SKM-1 (cell line): ENCODE measurements around the gene ATG2A.

Experiments used
- DNase-seq: peaks from one replicate; lab custom pipeline; 2025; ENCODE audit not compliant: unreplicated experiment; lab: John Stamatoyannopoulos, UW

Gene ATG2A

DNA sequence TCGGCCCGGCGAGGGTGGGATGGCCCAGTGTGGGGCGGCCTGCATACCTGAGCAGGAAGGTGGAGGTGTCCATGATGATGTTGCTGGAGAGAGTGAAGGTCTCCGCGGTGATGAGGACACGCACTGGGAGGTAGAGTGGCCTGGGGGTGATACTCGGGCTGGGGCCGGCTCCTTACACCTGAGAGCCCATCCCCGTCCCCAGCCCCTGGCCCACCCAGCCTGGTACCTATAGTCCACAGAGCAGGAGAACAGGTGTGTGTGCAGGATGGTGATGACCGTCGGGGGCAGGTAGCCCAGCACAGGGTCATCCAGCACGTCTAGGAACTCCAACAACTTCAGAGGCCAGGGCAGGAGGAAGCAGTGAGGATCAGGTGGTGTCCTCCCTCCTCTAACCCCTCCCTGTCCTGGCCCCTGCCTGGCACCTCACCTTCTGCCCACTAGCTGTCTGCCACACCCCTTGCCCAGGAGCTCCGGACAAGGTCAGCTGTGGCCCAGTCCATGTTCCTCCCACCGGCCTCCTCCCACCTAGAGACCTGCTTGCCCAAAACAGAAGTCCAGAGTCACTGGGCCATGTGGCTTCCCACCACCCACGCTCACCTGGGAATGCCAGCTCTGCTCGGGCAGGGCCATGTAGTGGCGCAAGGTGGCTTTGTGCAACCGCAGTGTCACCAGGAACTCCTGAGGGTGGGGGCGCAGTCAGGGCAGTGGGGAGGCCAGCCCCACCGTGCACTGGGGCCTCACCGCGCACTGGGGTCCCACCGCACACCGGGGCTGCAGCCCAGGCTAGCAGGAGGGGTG, 11.3 kb downstream of the ATG2A start:
- DNase-seq, result no peak

DNA sequence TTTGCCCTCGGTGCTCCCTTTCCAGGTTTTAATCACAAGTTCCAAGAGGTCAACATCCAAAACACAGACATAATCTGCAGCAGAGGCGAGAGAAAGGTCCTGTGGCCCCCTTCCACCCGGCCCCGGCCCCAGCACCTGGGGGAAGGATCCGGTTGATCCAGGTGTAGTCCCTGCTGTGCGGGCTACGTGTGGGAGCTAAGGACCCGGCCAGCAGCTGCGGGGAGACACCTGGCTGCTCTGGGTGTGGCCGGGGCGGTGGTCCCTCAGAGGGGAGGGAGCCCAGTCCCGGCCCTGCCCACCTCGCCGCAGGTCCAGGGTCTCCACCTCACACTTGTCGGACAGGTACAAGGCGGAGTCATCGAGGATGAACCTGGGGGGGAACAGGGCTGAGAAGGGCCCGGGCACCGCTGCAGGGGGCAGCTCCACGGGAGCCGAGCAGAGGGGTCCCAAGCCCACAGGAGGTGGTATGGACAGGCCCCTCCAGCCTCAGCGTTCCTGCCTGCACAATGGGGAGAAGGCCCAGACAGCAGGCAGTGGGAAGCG, 13.6 kb downstream of the ATG2A start:
- no peak for DNase-seq

DNA sequence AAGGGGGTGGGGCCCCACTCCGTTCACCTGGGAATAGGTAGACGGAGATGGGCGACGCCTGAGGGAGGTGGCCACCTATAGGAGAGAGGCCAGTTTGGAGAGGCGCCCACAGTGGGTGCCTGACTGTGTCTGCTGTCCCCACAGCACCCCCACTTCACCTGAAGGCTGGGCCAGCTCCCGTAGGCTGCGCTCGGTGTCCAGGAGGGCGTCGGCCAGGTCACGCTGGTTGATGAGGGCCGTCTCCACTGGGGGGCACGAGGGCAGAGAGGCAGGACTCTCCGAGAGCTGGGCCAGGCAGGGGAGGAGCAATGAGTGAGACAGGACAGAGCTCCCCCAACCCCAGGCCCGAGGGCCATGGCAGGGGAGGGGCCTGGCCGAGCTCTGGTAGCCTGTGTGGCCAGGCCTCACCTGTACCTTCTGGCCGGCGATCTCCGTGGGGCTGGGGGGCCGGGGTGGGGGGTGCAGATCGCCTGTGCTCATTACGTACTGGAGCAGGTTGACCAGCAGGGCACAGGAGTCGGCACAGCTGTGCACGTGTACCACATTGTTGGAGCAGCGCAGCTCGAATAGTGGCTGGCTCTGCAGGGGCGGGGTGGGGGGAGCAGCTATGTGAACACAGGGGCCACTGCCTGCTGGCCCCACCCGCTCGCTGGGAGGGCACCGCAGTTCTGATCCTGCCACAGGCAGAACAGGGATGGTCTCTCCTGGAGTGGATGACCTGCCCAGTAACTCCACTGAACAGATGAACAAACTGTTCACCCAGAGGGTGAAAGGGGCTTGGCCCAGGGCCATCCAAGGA, 14.7 kb downstream of the ATG2A start:
- no peak for DNase-seq

DNA sequence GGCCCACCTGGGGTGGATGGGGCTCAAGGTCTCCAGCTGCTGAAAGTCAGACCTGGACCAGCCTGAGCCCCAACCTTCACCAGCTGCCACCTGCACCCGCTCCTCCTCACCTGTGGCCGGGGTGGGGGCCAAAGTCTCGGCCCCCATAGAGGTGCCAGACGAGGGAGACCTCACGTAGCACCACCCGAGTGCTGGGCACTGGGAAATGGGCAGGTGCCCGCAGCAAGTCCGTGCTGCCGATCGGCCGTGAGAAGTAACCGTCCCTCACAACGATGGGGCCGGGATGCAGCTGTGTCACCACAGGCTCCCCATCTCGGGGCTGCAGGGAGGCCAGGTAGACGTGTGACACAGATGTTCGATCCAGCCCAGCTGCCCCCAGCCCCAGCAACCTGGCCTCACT, 16.2 kb downstream of the ATG2A start:
- DNase-seq, result no peak

DNA sequence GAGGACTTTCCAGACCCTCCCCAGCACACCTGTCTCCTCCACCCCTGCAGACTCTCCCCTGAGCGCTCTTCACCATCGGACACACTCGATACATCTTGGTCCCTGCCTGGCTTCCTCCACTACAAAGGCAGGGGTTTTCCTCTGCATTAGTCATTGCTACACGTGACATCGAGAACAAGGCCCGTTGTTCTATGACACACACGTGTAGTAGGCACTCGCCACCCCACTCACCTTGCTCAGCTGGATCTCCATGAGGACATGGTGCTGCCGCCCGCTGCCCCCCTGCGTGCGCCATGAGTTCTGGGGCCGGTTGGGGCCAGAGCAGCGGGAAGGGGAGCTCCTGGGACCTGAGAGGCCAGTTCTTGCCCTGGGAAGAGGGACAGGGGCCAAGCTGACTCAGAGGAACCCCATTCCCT, 16.7 kb downstream of the ATG2A start:
- no peak for DNase-seq

DNA sequence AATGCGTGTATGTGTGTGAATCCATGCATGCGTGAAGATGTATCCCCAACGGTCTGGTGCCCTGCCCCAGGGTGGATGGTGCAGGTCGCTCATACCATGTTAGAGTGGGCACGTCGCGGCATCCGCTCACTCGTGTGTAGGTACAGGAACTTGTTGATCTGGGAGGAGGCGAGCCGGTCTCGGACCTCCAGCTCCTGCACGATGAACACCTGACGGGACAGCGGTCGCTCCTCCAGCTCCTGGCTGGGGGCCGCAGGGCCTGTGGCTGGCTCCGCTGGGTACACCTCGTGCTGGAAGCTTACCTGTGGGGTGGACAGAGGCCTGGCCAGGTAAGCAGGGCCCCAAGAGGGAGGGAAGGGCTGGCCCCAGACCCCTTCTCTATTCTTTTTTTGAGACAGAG, 18.5 kb downstream of the ATG2A start:
- no peak for DNase-seq

DNA sequence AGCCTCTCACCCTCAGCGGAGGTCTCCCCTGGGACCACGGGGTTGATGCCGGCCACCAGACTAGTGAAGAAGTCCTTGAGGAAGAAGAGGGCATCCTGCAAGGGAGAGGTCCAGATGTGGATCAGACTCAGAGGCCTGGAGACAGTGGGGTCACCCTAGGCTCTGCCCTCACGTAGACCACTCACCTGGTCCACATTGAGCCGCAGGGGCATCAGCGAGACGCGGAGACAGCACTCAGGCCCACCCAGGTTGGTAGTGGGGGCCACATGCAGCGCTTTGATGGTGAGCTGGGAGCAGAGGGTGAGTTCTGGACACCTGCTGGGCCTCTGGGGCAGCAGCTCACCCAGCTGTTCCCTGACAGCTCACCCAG, 18.9 kb downstream of the ATG2A start:
- no peak for DNase-seq

DNA sequence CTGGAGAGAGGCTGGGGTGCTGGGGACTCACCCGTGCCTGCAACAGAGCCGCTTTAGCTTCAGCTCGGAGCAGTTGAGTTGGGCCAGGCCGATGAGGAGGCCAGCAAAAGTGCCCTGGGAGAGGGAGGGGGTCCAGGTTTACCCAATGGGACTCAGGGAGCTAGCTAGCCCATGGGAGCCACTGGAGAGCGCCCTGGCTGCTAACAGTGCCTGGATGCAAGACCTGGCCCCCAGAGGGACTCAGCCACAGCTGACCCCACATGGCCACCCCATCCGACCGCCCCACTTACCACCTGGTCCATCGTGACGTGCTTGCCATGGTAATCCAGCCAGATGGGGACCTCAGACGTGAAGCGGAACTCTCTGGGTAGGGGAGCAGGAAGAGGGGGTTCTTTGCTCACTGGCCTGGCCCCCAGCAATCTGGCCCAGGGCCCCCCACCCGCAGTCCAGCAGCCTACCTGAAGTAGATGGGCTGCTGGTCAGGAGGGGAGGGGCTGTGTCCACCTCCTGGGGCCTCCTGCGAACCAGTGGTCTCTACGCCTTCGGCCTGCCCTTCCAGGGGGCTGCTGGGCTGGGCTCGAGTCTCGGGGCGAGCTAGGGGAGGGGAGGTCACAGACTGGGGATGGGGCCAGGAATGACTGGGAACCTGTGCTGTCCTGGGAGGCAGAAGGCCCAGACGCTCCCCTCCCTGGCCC, 19.5 kb downstream of the ATG2A start:
- DNase-seq, result no peak

DNA sequence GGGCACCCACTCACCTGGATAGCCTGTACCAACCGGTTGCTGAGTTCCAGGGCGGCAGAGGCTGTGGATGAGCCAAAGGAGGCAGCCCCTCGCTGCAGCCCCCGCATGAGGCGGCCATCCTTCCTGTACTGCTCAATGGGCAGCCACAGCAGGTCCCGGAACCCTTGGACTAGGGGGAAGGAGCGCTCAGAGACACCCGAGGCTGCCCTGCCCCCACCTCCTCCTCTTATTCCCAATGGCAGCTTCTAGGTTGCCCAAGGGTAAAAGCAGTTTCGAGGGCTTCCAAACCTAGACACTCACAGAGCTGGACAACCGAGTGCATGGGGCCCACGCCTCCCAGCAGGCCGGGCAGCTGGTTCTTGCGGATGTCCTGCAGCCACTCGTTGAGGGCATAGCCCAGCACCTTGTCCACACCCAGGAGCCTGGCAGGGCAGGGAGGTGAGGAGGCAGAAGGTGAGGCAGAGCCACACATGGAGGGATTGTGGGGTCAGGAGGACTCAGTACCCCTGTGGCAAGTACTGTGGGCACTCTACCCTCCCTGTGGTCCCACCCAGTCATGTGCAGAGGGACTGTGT, 20.5 kb downstream of the ATG2A start:
- no peak for DNase-seq

DNA sequence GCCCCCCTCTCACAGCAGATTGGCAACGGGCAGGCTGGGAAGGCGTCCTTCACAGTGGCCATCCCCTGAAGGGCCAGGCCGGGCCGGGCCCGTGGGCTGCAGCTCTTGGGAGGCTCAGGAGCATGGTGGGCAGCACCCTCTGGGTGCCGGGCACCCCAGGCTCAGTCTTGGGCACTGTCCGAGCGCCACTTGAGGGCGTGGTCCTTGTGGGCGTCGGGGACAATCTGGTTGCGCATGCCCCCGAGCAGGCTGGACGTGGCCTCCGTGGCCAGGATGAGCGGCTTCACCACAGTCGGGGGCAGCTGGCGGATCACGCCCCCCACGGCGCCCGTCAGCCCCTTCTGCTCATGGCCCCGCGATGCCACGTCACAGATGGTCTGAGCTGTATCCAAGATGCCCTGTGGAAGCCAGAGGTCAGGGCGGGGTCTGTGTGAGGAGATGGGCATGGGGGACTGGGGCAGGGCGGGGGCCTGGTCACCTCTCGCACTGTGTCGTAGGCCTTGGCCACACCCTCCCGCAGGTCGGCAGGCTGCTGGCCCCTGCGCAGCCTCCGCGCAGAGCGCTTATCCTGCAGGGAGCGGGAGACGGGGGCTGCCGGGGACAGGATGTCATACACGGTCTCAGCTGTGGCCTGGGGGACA, 22.1 kb downstream of the ATG2A start:
- no peak for DNase-seq

DNA sequence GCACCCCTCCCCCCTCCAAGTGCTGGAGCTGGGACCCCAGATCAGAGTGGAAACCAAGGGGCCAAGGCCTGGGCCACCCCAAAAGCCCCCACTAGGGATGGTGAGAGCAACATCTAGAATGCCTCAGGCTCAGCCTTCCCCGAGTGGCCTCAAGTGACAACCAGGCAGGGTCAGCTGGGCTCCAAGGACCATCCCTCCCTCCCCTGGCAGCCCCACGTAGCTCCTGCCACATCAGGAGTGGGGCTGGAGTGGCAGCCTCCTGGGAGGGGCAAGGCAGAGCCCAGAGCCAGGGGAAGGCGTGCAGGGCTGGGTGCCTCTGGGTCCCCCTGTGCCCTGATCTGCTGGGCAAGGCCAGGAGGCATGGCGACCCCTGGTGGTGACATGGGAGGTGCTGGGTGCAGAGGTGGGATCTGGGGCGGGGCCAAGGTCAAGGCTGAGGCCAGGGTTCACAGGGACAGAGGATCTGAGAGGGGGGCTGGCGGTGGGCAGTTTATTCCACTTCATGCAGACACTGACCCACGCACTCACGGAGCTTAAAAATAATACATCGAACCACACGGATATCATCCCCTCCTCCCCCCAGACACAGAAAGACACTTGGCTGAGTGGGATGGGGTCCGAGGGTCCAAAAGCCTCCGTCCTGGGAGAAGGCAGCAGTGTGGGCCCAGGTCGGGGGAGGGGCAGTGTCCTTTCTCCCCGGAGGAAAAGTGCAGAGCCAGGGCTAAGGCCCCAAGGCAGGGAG, 22.8 kb downstream of the ATG2A start:
- peak; percentile 46 for DNase-seq

DNA sequence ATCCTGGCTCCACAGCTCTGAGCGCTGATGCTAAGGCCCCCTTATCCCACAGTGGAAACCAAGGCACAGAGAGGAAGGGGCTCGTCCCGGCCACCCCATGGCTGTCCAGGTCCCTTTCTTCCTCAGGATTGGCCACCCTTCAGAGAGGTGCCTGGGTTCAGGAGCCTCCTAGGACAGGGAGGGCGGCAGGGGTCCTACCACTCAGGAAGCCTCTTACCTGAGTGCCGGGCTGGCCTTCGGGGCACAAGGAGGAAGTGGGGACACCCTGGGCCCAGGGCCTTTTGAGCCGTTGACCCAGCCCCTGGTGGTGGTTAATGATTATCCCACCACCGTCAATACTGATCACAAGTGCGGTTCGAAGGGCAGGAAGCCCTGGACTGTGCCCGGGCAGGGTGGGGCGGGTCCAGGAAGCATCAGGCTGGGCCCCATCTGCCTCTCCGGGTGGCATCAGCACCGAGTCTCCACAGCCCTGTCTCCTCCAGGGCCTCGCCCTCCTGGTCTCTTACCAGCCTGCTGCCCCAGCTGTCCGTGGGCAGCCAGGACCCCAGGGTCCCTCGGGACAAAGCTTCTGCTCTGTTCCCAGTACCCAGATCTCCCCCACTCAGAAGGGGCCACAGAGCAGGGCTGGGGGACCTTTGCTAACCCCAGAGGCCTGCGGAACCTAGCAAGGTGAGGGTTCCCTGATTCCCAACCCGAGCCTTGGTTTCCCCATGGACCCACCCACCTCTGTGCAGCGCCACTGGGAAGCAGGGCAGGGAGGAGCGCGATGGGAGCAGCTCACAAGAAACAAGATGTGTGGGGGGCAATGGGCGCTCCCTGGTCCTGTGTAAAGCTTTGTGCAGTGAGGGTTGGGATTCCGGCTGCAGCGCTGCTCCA, 23.6 kb downstream of the ATG2A start:
- no peak for DNase-seq

DNA sequence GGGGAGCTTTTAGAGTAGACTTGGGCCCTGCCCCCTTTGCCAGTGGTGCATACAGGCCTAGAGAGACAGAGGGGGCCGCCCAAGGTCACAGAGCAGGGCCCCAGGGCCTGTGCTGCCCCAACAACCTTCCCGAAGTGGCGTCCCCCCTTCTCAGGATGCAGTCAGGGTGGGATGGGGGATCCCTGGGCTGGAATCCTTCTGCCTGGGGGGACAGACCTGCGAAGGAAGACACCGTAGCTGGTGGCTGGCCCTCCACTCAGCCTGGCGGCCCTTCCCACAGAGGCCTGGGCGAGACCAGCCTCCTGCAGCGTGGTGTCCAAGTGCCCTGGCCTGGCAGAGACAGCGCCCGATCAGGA, 24.2 kb downstream of the ATG2A start:
- no peak for DNase-seq

DNA sequence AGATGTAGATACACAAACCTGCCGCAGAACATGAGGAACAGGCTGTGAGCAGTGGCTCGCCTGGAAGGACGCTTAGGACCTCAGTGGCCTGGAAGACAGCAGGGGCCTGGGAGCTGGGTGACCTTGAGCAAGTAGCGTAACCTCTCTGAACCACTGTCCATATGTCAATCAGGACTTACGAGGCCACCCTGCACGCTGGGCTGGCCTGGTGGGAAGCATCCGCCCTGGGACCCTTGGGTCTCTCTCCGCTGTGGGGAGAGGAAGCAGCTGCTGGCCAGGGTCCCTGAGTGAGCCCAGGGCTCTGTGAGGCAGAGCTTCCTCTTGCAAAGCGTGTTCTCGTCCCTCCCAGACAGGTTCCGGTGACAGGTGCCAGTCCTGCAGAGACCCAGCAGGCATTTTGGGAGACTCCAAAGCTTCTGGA, 24.6 kb downstream of the ATG2A start:
- DNase-seq, result no peak

DNA sequence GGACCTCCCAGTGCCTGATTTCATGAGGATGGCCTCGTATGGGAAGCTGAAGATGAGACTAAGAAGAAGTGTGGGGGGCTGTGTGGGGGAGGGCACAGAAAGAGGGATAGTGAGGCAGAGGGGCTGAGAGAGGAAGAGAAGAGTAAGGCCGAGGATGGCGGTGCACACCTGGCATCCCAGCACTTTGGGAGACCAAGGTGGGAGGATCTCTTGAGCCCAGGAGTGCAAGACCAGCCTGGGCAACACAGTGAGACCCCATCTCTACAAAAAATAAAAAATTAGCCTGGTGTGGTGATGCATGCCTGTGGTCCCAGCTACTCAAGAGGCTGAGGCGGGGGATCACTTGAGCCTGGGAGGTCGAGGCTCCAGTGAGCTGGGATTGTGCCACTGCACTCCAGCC, 25.1 kb downstream of the ATG2A start:
- DNase-seq, result no peak

DNA sequence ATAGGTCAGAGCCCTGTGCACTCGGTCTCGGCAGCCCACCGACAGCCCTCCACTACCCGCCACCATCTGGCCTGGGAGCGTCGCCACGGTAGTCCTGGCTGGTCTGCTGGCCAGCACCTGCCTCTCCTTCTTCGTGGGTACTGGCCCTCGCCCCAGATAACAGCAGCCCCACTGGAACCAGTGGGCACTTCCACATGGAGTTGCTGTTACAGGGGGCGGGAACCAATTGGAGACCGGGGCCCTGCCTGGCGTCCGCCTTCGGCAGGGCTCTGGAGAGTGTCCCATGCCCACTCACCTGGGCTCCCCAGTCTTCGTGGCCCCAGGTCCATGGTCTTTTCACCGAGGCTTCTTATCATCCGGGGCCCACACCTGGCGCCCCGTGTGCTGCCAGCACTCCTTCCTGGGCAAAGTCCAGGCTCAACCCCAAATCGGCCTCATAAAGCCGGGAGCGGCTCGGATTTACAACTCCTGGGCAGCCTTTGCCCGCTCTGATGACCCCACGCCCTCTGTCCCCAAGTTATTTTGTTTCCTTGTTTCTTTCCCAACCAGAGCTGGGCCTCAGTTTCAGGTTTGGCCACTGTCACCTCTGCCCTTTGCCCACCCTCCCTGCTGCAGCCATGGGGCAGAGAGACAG, 25.7 kb downstream of the ATG2A start:
- no peak for DNase-seq

DNA sequence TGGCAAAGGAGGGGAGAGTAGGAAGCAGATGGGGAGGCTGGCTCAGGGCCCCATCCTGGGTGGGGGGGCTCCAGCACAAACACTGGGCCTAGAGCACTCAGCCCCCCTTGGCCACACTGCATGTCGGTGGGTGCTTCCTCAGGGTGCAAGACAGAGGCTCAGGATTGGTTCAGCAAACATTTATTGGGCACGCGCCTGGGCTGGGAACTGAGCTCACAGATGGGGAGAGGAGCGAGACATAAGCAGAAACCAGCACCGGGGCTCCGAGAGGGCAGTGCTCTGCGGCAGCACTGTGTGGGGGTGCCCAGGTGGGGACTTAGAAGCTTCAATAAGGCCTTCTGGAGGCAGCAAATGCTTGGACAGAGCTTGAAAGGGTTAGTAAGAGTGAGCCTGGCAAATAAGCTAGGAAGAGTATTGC, 26.5 kb downstream of the ATG2A start:
- DNase-seq, result no peak

DNA sequence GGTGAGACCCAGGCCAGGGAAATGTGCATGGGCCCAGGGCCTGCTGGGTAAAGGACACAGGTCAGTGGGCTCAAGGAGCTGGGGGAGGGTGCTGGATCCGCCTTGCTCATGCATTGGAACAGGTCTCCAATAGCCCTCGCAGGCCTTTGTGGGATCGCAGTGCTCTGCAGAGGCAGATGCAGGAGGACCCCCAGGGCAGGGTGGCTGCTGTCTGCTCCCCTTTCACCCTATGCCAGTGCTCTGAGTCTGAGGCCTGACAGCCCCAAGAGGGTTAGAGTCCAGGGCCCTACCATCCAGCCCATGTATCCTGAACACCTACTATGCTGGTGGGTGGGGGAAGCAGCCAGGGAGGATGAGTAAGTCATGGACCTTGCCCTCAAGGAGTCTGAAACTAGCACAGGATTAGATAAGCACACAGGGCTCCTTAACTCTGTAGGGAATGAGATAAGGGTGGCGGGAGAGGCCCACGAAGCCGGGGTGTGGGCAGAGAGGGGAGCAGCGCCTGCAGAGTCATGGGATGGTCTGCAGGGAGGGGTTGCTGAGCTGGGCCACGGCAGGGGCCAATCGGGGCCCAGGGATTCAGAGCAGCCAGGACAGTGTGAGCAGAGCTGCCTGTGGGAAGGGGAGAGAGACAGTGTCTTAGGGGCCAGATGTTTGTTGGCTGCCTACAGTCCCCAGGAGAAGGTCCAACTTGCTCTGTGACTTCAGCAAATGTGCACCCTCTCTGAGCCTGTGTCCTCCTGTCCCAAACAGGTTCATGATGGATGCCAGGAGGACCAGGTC, 28.1 kb downstream of the ATG2A start:
- no peak for DNase-seq
